ENCODE measurements around the gene TCF19. TPM values are rescaled to one million over a fixed set of nuclear protein-coding genes. Genes with fewer than 3 reads are reported as not detected.
"Not testable (repeated sequence)": the region's sequence is repeated elsewhere in the genome, so short reads cannot be mapped to it uniquely, and the experiment has no call there.

TCF19 gene
- total and polyA plus RNA-seq, 2 donors (not counting 1 experiment from before 2014, with no cell fraction given) = 10.0 to 10.4 TPM

DNA sequence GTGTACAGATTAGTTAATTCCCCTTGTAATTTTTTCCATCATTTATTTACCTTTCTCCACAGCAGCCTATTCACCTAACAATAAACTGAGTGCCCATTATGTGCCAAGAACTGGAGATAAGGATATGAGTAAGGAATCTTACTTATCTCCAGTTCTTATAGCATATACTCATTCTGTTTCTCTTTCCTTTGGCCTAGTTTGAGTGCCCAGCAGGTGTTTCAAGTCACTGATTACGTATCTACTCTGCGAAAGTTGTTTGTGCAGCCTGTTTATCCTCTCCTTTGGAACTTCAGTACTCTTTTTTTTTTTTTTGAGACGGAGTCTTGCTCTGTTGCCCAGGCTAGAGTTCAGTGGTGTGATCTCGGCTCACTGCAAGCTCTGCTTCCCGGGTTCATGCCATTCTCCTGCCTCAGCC, 29.4 kb downstream of the TCF19 start:
- Histone ChIP-seq H3K79me2 (ENCODE audit: control insufficient read depth, insufficient read depth, low read length) (no peaks in the 10 kb centered on the region), H4K20me1 (ENCODE audit: control insufficient read depth, insufficient read depth, low read length, poor library complexity, severe bottlenecking) (no peaks in the 10 kb centered on the region), H3K4me3 (ENCODE audit: control extremely low read depth in 1 of 5, extremely low read depth in 1 of 5, insufficient read depth in 1 of 5, low read depth in 2 of 5, low read length in 4 of 5) (no peak overlapping the region), H3K4me2 (replicated peaks; ENCODE audit: low read depth, low read length, poor library complexity, severe bottlenecking) (no peak overlapping the region), H3K9ac (ENCODE audit: low read length) (no peak overlapping the region), H2AFZ (ENCODE audit: insufficient read depth, low read depth, low read length, poor library complexity, severe bottlenecking) (no peak overlapping the region), H3K27me3 (replicated peaks in 1 of 4; ENCODE audit: control extremely low read depth in 1 of 4, control insufficient read depth in 3 of 4, insufficient read depth in 4 of 4, low read length in 3 of 4) (no peaks in the 10 kb centered on the region), H3K4me1 (ENCODE audit: control insufficient read depth in 2 of 2, insufficient read depth in 2 of 2, low read length in 2 of 2) (peaks cover 6 to 15% of the 10 kb centered on the region in 2 donors), H3K9me3 (ENCODE audit: control extremely low read depth in 1 of 3, control insufficient read depth in 2 of 3, insufficient read depth in 1 of 3, low read length in 2 of 3) (no peaks in the 10 kb centered on the region), H3K27ac (ENCODE audit: low read length in 2 of 2) (no peak overlapping the region), H3K36me3 (replicated peaks in 1 of 2; ENCODE audit: control extremely low read depth in 1 of 2, control insufficient read depth in 1 of 2, extremely low read depth in 1 of 2, insufficient read depth in 2 of 2, low read length in 1 of 2) (no peaks in the 10 kb centered on the region)
- peak overlapping the region; percentile 80 for H3K27ac Mint-ChIP-seq
- no peak for DNase-seq
- H3K27me3 Mint-ChIP-seq = no peaks in the 10 kb centered on the region
- no peaks in the 10 kb centered on the region for H3K9me3 Mint-ChIP-seq (ENCODE audit: insufficient read depth)
- ChIA-PET CTCF (interaction anchor here (0.7 to 2.0 kb wide), 4 partner anchors 51 to 296 kb away, joined by 3 to 10 read pairs (median 4); partner anchors contain the start of gene PSORS1C2), POLR2A (no interaction called here)
- intact Hi-C loops (cut with micrococcal nuclease) = no loop called here
- peaks cover 22% of the 10 kb centered on the region for H3K4me1 Mint-ChIP-seq
- WGBS (ENCODE audit: insufficient coverage) = 95% methylated on average over 4 of the region's 5 CpGs
- no peak overlapping the region for H3K4me3 Mint-ChIP-seq
- ATAC-seq (ENCODE audit: low read depth) = no peak
- no peak for TF ChIP-seq EZH2 (IDR thresholded peaks at IDR 0.05; ENCODE audit: borderline replicate concordance, insufficient read depth, low read depth, low read length, poor library complexity, severe bottlenecking)
- no peak for TF ChIP-seq CTCF (IDR thresholded peaks at IDR 0.05)

DNA sequence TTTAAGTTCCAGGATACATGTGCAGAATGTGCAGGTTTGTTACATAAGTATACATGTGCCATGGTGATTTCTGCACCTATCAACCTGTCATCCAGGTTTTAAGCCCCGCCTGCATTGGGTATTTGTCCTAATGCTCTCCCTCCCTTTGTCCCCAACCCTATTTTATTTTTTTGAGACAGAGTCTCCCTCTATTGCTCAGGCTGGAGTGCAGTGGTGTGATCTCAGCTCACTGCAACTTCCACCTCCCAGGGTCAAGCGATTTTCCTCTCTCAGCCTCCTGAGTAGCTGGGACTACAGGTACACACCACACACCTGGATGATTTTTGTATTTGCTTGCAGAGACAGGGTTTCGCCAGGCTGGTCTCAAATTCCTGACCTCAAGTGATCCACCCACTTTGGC, 30.8 kb downstream of the TCF19 start:
- H3K36me3 ChIP-seq (replicated peaks in 1 of 2; ENCODE audit: control extremely low read depth in 1 of 2, control insufficient read depth in 1 of 2, extremely low read depth in 1 of 2, insufficient read depth in 2 of 2, low read length in 1 of 2); POLR2A ChIA-PET; intact Hi-C loops (cut with micrococcal nuclease); H3K9me3 ChIP-seq (ENCODE audit: control extremely low read depth in 1 of 3, control insufficient read depth in 2 of 3, insufficient read depth in 1 of 3, low read length in 2 of 3); H4K20me1 ChIP-seq (ENCODE audit: control insufficient read depth, insufficient read depth, low read length, poor library complexity, severe bottlenecking); H2AFZ ChIP-seq (ENCODE audit: insufficient read depth, low read depth, low read length, poor library complexity, severe bottlenecking); H3K9ac ChIP-seq (ENCODE audit: low read length); H3K9me3 Mint-ChIP-seq (ENCODE audit: insufficient read depth); H3K27ac Mint-ChIP-seq; DNase-seq; H3K79me2 ChIP-seq (ENCODE audit: control insufficient read depth, insufficient read depth, low read length); H3K27me3 Mint-ChIP-seq; H3K4me3 Mint-ChIP-seq; H3K27me3 ChIP-seq (replicated peaks in 1 of 4; ENCODE audit: control extremely low read depth in 1 of 4, control insufficient read depth in 3 of 4, insufficient read depth in 4 of 4, low read length in 3 of 4); H3K4me2 ChIP-seq (replicated peaks; ENCODE audit: low read depth, low read length, poor library complexity, severe bottlenecking); H3K4me3 ChIP-seq (ENCODE audit: control extremely low read depth in 1 of 5, extremely low read depth in 1 of 5, insufficient read depth in 1 of 5, low read depth in 2 of 5, low read length in 4 of 5); H3K27ac ChIP-seq (ENCODE audit: low read length in 2 of 2); ATAC-seq (ENCODE audit: low read depth): not testable (repeated sequence)
- no CpG with 5 or more reads among the region's 3 CpGs for WGBS (ENCODE audit: insufficient coverage)
- CTCF ChIA-PET = interaction anchor here (2.0 kb wide), 1 partner anchor 178 kb away, joined by 4 read pairs; no protein-coding TSS in a partner anchor
- peaks cover 6 to 15% of the 10 kb centered on the region in 2 donors for H3K4me1 ChIP-seq (ENCODE audit: control insufficient read depth in 2 of 2, insufficient read depth in 2 of 2, low read length in 2 of 2)
- peaks cover 25% of the 10 kb centered on the region for H3K4me1 Mint-ChIP-seq
